ENCODE data around the gene PERCC1. TPM values are rescaled to one million over a fixed set of nuclear protein-coding genes. Genes with fewer than 3 reads are reported as not detected.

The PERCC1 gene
- total RNA-seq, 1 experiment from 2014 or later = not detected

DNA sequence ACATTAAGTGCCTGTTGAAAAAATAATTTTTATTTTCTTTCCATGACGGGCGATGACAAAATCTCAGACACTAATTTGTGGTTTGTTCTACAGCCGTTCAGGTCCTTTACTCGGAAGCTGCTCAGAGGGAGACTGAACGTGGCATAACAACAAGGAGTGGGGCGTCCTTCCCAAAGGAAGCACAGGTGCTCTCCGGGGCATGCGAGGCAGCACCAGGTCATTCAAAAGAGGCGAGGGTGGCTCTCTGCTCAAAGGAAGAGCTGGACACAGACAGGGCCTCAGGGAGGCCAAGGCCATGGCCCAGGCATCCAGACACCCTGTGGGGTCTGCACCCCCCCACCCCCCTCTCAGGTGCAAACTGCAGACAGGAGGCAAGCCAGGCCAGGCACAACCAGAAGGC lies 32.5 kb upstream of the PERCC1 start:
- H3K27me3 ChIP-seq (replicated peaks; ENCODE audit: insufficient read depth, low read depth, low read length, poor library complexity) = no peaks in the 10 kb centered on the region
- intact Hi-C loops (cut with micrococcal nuclease; ENCODE audit: unreplicated experiment) = no loop called here
- no peak overlapping the region for H3K4me3 ChIP-seq (ENCODE audit: low read depth, low read length, poor library complexity, severe bottlenecking)
- no TSS peak for BruUV-seq (replicated peaks)
- POLR2A ChIA-PET (ENCODE audit: low non-redundant PET) = no interaction called here
- H3K36me3 ChIP-seq (ENCODE audit: insufficient read depth, low read length, poor library complexity, severe bottlenecking) = no peaks in the 10 kb centered on the region
- no peak overlapping the region for H3K27ac ChIP-seq (ENCODE audit: low read depth, low read length, poor library complexity, severe bottlenecking)
- no peak for DNase-seq (ENCODE audit: low spot score)
- no peak for TF ChIP-seq EZH2 (IDR thresholded peaks at IDR 0.05; ENCODE audit: borderline replicate concordance, low read depth, low read length, poor library complexity, severe bottlenecking)
- TF ChIP-seq, protein P1, sequence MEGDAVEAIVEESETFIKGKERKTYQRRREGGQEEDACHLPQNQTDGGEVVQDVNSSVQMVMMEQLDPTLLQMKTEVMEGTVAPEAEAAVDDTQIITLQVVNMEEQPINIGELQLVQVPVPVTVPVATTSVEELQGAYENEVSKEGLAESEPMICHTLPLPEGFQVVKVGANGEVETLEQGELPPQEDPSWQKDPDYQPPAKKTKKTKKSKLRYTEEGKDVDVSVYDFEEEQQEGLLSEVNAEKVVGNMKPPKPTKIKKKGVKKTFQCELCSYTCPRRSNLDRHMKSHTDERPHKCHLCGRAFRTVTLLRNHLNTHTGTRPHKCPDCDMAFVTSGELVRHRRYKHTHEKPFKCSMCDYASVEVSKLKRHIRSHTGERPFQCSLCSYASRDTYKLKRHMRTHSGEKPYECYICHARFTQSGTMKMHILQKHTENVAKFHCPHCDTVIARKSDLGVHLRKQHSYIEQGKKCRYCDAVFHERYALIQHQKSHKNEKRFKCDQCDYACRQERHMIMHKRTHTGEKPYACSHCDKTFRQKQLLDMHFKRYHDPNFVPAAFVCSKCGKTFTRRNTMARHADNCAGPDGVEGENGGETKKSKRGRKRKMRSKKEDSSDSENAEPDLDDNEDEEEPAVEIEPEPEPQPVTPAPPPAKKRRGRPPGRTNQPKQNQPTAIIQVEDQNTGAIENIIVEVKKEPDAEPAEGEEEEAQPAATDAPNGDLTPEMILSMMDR (conservative IDR thresholded peaks at IDR 0.05; ENCODE audit: low read depth, low read length) = no peak
- H3K9me3 ChIP-seq (ENCODE audit: low read depth, low read length, poor library complexity, severe bottlenecking) = no peaks in the 10 kb centered on the region
- H3K4me1 ChIP-seq (ENCODE audit: insufficient read depth, low read length, poor library complexity, severe bottlenecking) = no peaks in the 10 kb centered on the region
- CTCF ChIA-PET = no interaction called here

DNA sequence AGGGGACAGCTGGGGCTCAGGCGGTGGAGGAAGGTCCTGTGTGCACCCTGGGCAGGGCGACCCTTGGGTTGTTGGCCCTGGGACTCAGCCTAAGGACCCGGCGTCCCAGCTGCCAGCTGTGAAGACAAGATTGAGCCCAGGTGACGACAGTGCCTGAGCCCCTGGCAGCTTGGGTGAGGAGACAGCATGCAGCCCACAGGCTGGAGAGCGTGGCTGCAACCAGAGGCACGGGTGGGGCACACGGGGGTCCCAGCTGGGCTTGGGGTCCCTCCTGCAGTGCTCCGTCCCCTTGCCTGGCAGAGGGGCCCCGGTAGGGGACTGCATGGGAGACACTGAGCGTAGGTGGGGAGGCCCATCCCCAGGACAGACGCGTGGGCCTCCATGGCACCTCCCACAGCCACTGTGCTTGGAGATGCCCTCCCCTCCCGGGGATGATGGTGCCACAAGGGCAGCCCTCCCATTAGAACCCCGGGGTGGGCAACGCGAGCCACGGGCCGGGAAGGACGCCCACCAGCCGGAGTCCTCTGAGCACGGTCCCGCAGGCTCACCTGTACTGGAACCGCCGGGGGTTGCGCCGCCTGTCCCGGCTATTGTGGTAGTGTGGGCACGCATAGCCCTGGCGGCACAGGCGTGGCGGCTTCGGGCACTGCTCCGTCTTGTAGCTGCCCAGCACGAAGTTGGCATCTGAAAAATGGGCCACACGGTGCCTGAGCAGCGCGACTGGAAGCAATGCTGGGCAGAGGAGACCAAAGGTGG lies 31.9 kb upstream of the PERCC1 start:
- CTCF ChIA-PET = no interaction called here

DNA sequence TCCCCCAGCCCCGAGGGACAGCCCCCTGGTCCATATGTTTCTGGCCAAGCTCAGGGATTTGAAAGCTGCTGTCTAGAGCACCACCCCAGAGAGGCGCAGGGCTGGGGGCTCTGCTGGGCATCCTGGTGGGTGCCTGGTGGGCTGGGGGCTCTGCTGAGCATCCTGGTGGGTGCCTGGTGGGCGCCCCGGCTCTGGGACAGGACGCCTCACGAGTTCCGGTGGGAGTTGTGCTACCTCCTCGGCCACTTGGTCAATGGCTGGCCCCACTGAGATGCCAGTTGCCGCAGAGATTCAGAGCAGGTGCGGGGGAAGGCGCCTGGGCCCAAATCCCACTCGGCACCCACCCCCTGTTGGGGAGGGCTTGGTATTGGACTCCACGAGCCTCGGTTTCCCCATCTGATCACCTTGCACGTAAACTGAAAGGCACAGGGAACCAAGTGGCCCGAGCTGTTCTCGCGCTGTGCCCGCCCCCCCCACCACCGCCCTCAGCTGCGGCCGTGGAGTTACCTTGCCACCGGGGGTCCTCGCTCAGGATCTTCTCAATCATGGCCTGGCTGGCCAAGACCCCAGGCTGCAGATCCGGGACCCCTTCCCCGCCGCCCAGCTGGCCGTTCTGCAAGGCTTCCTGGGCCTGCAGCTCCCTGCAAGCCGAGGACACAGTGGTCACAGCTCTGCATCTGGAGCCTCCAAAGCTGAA lies 29.7 kb upstream of the PERCC1 start:
- no peak overlapping the region for H3K27ac ChIP-seq (ENCODE audit: low read depth, low read length, poor library complexity, severe bottlenecking)
- no peaks in the 10 kb centered on the region for H3K4me1 ChIP-seq (ENCODE audit: insufficient read depth, low read length, poor library complexity, severe bottlenecking)
- H3K36me3 ChIP-seq (ENCODE audit: insufficient read depth, low read length, poor library complexity, severe bottlenecking) = no peaks in the 10 kb centered on the region
- no TSS peak for BruUV-seq (replicated peaks)
- H3K4me3 ChIP-seq (ENCODE audit: low read depth, low read length, poor library complexity, severe bottlenecking) = no peak overlapping the region
- intact Hi-C loops (cut with micrococcal nuclease; ENCODE audit: unreplicated experiment) = no loop called here
- no peak for TF ChIP-seq EZH2 (IDR thresholded peaks at IDR 0.05; ENCODE audit: borderline replicate concordance, low read depth, low read length, poor library complexity, severe bottlenecking)
- TF ChIP-seq, protein P1 (conservative IDR thresholded peaks at IDR 0.05; ENCODE audit: low read depth, low read length) = no peak
- ChIA-PET CTCF (no interaction called here), POLR2A (ENCODE audit: low non-redundant PET) (no interaction called here)
- H3K9me3 ChIP-seq (ENCODE audit: low read depth, low read length, poor library complexity, severe bottlenecking) = no peaks in the 10 kb centered on the region
- DNase-seq (ENCODE audit: low spot score) = no peak
- no peaks in the 10 kb centered on the region for H3K27me3 ChIP-seq (replicated peaks; ENCODE audit: insufficient read depth, low read depth, low read length, poor library complexity)

More for the DNA sequence above, 31.9 kb upstream of the PERCC1 start:
- BruUV-seq (replicated peaks) = no TSS peak
- H3K4me3 ChIP-seq (ENCODE audit: low read depth, low read length, poor library complexity, severe bottlenecking) = no peak overlapping the region
- no peaks in the 10 kb centered on the region for H3K9me3 ChIP-seq (ENCODE audit: low read depth, low read length, poor library complexity, severe bottlenecking)
- POLR2A ChIA-PET (ENCODE audit: low non-redundant PET) = no interaction called here
- H3K4me1 ChIP-seq (ENCODE audit: insufficient read depth, low read length, poor library complexity, severe bottlenecking) = no peaks in the 10 kb centered on the region
- H3K36me3 ChIP-seq (ENCODE audit: insufficient read depth, low read length, poor library complexity, severe bottlenecking) = no peaks in the 10 kb centered on the region
- no peaks in the 10 kb centered on the region for H3K27me3 ChIP-seq (replicated peaks; ENCODE audit: insufficient read depth, low read depth, low read length, poor library complexity)
- intact Hi-C loops (cut with micrococcal nuclease; ENCODE audit: unreplicated experiment) = no loop called here
- H3K27ac ChIP-seq (ENCODE audit: low read depth, low read length, poor library complexity, severe bottlenecking) = no peak overlapping the region
- no peak for DNase-seq (ENCODE audit: low spot score)
- TF ChIP-seq, protein P1 (conservative IDR thresholded peaks at IDR 0.05; ENCODE audit: low read depth, low read length) = no peak
- no peak for TF ChIP-seq EZH2 (IDR thresholded peaks at IDR 0.05; ENCODE audit: borderline replicate concordance, low read depth, low read length, poor library complexity, severe bottlenecking)

Data from A673 (cell line).